Measurements from ENCODE around the gene NRP1.
A peak's percentile ranks its signal among the peaks of the same experiment; 100 is the strongest.
"Not testable (repeated sequence)": the region's sequence is repeated elsewhere in the genome, so short reads cannot be mapped to it uniquely, and the experiment has no call there.

The NRP1 gene

GRCh38 chr10:33301097-33301789 lies 33.2 kb downstream of the NRP1 start:
- no peak for DNase-seq
- intact Hi-C loops (cut with DNase I), result no loop called here

DNA sequence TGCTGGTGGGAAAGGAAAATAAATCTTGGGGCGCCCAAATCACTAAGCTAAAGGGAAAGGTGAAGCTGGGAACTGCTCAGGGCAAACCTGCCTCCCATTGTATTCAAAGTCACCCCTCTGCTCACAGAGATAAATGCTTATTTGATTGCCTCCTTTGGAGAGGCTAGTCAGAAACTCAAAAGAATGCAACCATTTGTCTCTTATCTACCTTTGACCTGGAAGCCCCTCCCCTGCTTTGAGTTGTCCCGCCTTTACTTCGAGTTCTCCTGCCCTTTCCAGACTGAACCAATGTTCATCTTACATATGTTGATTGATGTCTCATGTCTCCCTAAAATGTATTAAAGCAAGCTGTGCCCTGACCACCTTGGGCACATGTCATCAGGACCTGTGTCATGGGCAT lies 33.9 kb downstream of the NRP1 start:
- intact Hi-C loops (cut with DNase I); DNase-seq: not testable (repeated sequence)

DNA sequence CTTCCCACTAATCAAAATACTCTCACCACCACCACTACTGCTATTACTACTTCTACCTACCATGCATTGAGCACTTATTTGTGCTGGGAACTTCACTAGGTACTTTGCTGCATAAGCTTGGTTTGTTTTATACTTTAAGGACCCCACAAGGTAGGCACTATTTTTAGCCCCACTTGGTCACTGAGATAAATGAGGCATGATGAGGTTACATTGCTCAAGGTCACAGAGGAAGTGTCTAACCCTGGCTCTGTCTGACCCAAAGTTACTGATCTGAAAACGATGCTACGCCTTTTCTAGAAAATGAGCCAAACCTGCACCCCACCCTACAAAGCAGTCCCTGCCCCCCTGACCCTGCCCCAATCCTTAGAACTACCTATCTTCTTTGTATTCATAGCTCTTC lies 35.6 kb downstream of the NRP1 start:
- intact Hi-C loops (cut with DNase I), result no loop called here
- no peak for DNase-seq

GRCh38 chr10:33298110-33298509 lies 36.4 kb downstream of the NRP1 start:
- no peak for DNase-seq

GRCh38 chr10:33295851-33296250 lies 38.6 kb downstream of the NRP1 start:
- DNase-seq, result no peak
- intact Hi-C loops (cut with DNase I), result no loop called here

More at GRCh38 chr10:33298110-33298509, 36.4 kb downstream of the NRP1 start:
- intact Hi-C loops (cut with DNase I), result no loop called here

- no peak for DNase-seq
- intact Hi-C loops (cut with DNase I), result no loop called here
Measured at GRCh38 chr10:33293531-33294170, 40.8 kb downstream of the NRP1 start.

GRCh38 chr10:33293076-33293475 lies 41.4 kb downstream of the NRP1 start:
- intact Hi-C loops (cut with DNase I), result no loop called here
- no peak for DNase-seq

DNA sequence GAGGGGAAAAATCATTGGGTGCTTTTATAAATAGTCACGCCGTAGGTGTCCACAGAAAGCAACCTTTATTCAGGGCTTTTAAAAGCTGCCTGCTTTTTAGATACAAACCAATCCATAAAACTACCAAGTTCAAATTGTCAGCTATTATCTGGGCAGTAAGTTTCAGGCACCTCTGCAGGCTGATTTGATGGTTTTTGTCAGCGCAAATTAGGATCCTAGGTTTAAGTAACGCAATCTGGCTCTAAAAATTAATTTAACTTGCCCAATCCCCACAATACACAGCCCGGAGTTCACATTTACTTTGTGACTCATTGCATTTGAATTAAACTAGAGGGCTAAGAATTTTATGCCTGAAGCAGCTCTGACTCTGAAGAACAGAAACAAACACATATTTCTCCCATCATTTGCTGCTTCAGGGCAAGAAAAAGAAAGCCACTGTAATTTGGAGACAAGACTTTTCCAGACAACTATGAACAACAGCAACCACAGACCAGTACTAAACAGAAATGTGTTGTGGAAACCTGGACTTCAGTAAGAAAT lies 43.3 kb downstream of the NRP1 start:
- intact Hi-C loops (cut with DNase I), result no loop called here
- DNase-seq, result no peak

DNA sequence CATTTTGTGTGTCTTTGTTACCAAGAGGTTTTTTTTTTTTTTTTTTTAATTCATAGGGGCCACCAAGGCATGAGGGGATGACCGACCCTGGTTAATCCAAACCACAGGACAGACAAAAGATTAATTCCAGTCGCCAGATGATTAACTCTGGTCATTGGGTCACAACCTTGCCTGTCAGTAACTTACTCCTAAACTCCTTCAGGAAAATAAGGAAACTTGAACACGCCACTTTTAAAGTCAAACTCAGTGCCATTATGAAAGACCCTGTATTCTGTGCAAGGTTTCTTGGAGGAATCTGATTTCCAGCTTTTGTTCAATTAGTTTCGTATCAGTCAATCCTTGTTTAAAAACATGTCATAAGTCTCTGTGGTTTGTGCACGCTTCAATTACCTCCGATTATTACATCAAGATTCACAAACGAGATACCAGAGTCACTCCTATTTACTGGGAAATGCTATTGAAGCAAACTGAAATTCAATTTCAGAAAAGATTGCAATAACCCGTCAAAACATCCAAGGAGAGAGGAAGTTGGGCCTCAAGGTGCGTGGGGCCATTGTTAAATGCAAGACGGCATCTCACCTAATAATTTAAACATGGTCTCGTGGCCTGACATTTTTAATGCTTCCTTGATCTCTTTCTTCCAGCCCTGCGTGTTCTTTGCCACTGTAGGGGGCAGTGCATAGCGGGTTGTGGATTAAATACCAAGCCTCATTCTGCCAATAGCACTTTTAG lies 44.0 kb downstream of the NRP1 start:
- intact Hi-C loops (cut with DNase I), result no loop called here
- no peak for DNase-seq

DNA sequence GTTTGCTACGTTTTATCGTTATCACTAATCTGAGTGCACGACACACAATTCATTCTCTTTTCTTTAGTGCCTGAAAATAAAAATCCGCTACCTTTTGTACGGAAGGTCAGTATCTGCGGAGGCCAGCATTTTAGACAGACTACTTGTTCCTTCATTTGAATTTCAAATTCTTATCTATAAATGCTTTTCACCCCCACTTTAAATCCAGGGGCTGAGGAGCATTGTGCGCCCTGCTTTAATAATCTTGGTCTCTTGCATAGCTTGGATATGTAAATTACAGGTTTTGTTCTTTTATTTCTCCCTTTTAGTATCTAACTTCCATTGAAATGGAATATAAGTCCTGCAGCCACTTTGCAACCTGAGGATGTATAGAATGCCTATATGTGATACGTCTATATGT lies 44.7 kb downstream of the NRP1 start:
- intact Hi-C loops (cut with DNase I), result no loop called here
- no peak for DNase-seq

GRCh38 chr10:33288127-33288526 lies 46.3 kb downstream of the NRP1 start:
- intact Hi-C loops (cut with DNase I), result no loop called here
- no peak for DNase-seq

DNA sequence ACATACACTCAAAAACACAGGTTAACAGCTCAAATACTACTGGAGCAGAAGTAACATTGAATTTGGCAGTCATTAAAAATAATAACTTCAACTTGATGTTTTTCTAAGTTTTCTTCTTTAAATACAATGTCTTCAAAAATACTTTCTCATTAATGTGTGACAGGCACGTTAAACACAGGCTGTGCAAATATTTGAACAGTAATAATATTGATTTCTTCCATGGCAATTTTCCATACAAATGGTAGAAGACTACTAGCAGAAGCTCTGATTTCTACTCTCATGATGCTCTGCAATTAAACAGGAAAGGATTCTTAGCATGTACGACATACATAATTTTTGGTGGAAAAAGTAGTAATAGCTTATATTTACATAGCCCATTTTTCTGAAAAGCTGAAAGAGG lies 47.4 kb downstream of the NRP1 start:
- DNase-seq, result no peak
- intact Hi-C loops (cut with DNase I), result no loop called here

DNA sequence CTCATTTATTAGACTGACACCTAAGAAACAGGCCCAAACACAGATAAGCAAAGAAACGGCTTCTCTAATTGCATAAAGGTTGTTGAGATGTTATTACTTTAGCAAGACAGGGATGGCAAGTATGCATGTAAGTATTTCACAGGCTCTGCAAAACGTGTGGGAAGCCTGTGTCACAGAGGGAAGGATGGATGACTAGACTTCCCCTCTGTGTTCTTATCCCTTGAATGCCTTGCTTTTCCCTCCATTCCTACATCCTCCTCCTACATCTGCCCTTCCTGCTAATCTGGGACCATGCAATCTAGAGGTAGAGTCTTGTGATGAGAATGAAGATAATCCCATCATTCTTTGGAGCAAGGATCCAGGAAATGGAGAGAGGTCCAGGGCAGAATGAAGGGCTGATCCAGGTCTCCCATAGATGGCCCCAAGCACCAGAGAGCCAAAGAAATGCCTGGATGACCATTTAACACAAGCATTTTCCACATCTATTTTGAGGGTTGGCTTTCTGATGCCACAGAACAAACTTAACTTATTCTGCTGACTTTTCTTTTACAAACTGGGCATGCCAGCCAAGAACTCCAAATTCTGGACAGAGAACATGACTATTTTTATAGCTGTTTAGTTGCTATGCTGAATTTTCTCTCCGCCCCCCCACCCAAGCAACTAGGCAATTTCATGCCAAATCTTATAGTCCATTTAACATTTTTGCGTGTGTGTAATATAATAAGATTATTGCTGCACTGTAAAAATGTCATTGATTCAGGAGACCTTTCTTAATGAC lies 48.1 kb downstream of the NRP1 start:
- peak in 2 of 42 donors; percentile 16 to 43 for DNase-seq
- intact Hi-C loops (cut with DNase I), result no loop called here

GRCh38 chr10:33284945-33285344 lies 49.5 kb downstream of the NRP1 start:
- intact Hi-C loops (cut with DNase I), result no loop called here
- DNase-seq, result no peak

GRCh38 chr10:33279811-33280602 lies 54.5 kb downstream of the NRP1 start:
- no peak for DNase-seq
- intact Hi-C loops (cut with DNase I), result no loop called here

GRCh38 chr10:33279276-33279675 lies 55.2 kb downstream of the NRP1 start:
- intact Hi-C loops (cut with DNase I), result no loop called here
- no peak for DNase-seq

DNA sequence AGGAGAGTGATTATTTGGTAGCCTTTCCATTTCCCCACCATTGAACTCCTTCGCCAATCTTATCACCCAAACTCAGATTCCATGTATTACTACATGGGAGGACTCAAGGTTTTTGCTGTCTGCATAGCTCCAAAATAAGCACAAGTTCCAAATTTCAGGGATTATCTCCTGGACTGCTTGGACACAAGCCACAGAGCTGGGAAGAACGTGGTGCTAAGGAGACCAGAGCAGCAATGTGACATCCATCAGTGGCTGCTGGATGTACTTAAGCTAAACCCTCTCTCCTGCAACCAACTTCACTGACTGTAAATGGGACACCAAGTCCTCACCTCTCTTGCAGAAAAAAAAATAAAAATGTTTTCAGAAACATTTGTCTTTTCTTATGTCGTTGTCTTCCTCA lies 56.3 kb downstream of the NRP1 start:
- no peak for DNase-seq

GRCh38 chr10:33277135-33277536 lies 57.3 kb downstream of the NRP1 start:
- DNase-seq, result peak in 10 of 42 donors; percentile 12 to 55 (median 20)
- intact Hi-C loops (cut with DNase I), result no loop called here

More for the DNA sequence above, 56.3 kb downstream of the NRP1 start:
- intact Hi-C loops (cut with DNase I), result no loop called here
